Measurements from ENCODE around the gene MYD88. TPM values are rescaled to one million over a fixed set of nuclear protein-coding genes. Genes with fewer than 3 reads are reported as not detected.

MYD88 gene
- total RNA-seq, 1 experiment from 2014 or later: 19.2 TPM

DNA sequence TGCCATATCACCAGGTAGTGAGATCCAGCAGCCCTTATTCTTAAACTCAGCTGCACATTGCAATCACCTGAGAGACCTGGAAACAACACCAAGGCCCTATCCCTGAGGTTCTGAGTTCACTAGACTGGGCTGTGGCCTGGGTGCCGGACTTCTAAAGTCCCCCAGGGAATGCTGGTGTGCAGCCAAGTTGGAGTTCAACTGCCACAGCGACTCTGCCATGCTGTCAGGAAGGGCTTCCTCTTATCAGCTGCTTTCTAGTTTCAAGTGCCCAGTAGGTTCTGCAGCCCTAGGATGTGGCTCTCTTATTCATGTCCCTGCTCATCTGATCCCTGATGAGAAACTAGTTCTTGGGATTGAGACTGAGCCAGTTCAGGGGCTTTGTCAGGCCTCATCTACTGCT lies 49.3 kb upstream of the MYD88 start:
- ChIA-PET CTCF (no interaction called here), POLR2A (no interaction called here)
- no peak for DNase-seq (ENCODE audit: low spot score)
- no peak for ATAC-seq
- no peak overlapping the region for H3K4me3 Mint-ChIP-seq
- peaks cover under 1% of the 10 kb centered on the region; the same call in 1 of the 2 replicates for H3K27me3 Mint-ChIP-seq (ENCODE audit: low read depth)
- H3K27ac Mint-ChIP-seq: no peak overlapping the region
- H3K4me1 Mint-ChIP-seq: no peaks in the 10 kb centered on the region
- H3K36me3 Mint-ChIP-seq: peaks cover 7% of the 10 kb centered on the region
- TF ChIP-seq, protein P1, sequence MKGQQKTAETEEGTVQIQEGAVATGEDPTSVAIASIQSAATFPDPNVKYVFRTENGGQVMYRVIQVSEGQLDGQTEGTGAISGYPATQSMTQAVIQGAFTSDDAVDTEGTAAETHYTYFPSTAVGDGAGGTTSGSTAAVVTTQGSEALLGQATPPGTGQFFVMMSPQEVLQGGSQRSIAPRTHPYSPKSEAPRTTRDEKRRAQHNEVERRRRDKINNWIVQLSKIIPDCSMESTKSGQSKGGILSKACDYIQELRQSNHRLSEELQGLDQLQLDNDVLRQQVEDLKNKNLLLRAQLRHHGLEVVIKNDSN (CRISPR knock-in tag; IDR thresholded peaks at IDR 0.05): no peak
- TF ChIP-seq SOX15 (CRISPR knock-in tag; IDR thresholded peaks at IDR 0.05): no peak
- no peak for TF ChIP-seq NR1H2 (CRISPR knock-in tag; IDR thresholded peaks at IDR 0.05)
- TF ChIP-seq, protein P2, sequence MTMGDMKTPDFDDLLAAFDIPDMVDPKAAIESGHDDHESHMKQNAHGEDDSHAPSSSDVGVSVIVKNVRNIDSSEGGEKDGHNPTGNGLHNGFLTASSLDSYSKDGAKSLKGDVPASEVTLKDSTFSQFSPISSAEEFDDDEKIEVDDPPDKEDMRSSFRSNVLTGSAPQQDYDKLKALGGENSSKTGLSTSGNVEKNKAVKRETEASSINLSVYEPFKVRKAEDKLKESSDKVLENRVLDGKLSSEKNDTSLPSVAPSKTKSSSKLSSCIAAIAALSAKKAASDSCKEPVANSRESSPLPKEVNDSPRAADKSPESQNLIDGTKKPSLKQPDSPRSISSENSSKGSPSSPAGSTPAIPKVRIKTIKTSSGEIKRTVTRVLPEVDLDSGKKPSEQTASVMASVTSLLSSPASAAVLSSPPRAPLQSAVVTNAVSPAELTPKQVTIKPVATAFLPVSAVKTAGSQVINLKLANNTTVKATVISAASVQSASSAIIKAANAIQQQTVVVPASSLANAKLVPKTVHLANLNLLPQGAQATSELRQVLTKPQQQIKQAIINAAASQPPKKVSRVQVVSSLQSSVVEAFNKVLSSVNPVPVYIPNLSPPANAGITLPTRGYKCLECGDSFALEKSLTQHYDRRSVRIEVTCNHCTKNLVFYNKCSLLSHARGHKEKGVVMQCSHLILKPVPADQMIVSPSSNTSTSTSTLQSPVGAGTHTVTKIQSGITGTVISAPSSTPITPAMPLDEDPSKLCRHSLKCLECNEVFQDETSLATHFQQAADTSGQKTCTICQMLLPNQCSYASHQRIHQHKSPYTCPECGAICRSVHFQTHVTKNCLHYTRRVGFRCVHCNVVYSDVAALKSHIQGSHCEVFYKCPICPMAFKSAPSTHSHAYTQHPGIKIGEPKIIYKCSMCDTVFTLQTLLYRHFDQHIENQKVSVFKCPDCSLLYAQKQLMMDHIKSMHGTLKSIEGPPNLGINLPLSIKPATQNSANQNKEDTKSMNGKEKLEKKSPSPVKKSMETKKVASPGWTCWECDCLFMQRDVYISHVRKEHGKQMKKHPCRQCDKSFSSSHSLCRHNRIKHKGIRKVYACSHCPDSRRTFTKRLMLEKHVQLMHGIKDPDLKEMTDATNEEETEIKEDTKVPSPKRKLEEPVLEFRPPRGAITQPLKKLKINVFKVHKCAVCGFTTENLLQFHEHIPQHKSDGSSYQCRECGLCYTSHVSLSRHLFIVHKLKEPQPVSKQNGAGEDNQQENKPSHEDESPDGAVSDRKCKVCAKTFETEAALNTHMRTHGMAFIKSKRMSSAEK (CRISPR knock-in tag; IDR thresholded peaks at IDR 0.05; ENCODE audit: borderline replicate concordance): no peak
- TF ChIP-seq ZBTB21 (CRISPR knock-in tag; IDR thresholded peaks at IDR 0.05; ENCODE audit: borderline replicate concordance): no peak
- H3K9me3 Mint-ChIP-seq: peaks cover 8% of the 10 kb centered on the region

DNA sequence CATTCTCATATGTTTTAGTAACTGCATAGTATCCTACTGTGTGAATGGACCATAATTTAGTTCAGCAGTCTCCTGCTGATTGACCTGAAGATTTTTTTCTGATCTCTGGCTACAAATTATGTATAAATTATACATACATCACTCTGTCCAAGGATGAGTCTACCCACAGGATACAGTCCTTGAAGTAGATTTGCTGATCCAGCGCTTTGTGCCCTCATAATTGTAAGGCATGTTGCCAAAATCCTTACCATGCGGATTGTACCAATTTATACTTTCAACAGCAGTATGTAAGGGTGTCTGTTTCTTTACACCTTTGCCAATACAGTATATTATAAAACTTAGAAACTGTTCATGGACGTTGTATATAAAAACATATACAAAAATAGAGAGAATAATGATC lies 48.0 kb upstream of the MYD88 start:
- Mint-ChIP-seq H3K4me1 (no peaks in the 10 kb centered on the region), H3K36me3 (no peaks in the 10 kb centered on the region), H3K9me3 (no peaks in the 10 kb centered on the region; the same call in 1 of the 2 replicates), H3K27ac (no peak overlapping the region), H3K4me3 (no peak overlapping the region), H3K27me3 (ENCODE audit: low read depth) (no peaks in the 10 kb centered on the region; the same call in 1 of the 2 replicates)
- ATAC-seq (no peak), DNase-seq (ENCODE audit: low spot score) (no peak)
- ChIA-PET CTCF (no interaction called here), POLR2A (no interaction called here)
- TF ChIP-seq NR2C2 (CRISPR knock-in tag; IDR thresholded peaks at IDR 0.05) (no peak), ZSCAN18 (CRISPR knock-in tag; IDR thresholded peaks at IDR 0.05) (no peak), GTF2I (CRISPR knock-in tag; conservative IDR thresholded peaks at IDR 0.05) (no peak), TP53 (CRISPR knock-in tag; IDR thresholded peaks at IDR 0.05) (no peak), AR (CRISPR knock-in tag; IDR thresholded peaks at IDR 0.05) (no peak), EMX1 (CRISPR knock-in tag; IDR thresholded peaks at IDR 0.05) (no peak), NFE2L1 (CRISPR knock-in tag; IDR thresholded peaks at IDR 0.05) (no peak), KAT7 (CRISPR knock-in tag; IDR thresholded peaks at IDR 0.05; ENCODE audit: borderline replicate concordance) (no peak), MYBL2 (CRISPR knock-in tag; IDR thresholded peaks at IDR 0.05) (no peak), SP1 (CRISPR knock-in tag; conservative IDR thresholded peaks at IDR 0.05) (no peak), CTCF (IDR thresholded peaks at IDR 0.05) (no peak)
- TF ChIP-seq, protein P3, sequence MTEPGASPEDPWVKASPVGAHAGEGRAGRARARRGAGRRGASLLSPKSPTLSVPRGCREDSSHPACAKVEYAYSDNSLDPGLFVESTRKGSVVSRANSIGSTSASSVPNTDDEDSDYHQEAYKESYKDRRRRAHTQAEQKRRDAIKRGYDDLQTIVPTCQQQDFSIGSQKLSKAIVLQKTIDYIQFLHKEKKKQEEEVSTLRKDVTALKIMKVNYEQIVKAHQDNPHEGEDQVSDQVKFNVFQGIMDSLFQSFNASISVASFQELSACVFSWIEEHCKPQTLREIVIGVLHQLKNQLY (CRISPR knock-in tag; IDR thresholded peaks at IDR 0.05): no peak
- TF ChIP-seq, protein P4, sequence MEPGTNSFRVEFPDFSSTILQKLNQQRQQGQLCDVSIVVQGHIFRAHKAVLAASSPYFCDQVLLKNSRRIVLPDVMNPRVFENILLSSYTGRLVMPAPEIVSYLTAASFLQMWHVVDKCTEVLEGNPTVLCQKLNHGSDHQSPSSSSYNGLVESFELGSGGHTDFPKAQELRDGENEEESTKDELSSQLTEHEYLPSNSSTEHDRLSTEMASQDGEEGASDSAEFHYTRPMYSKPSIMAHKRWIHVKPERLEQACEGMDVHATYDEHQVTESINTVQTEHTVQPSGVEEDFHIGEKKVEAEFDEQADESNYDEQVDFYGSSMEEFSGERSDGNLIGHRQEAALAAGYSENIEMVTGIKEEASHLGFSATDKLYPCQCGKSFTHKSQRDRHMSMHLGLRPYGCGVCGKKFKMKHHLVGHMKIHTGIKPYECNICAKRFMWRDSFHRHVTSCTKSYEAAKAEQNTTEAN (CRISPR knock-in tag; IDR thresholded peaks at IDR 0.05): no peak
- TF ChIP-seq, protein P2 (CRISPR knock-in tag; IDR thresholded peaks at IDR 0.05; ENCODE audit: borderline replicate concordance): no peak
